ENCODE measurements around the gene PHACTR1. TPM values are rescaled to one million over a fixed set of nuclear protein-coding genes. Genes with fewer than 3 reads are reported as not detected.

PHACTR1 gene
- total and polyA plus RNA-seq, 2 donors (not counting 1 experiment from before 2014, with no cell fraction given) = 0.60 to 1.2 TPM

GRCh38 chr6:12704946-12705345 is 11.6 kb upstream of the PHACTR1 start:
- H3K4me1 ChIP-seq (ENCODE audit: control insufficient read depth, extremely low read depth, insufficient read depth, low read length) = no peaks in the 10 kb centered on the region
- H3K9ac ChIP-seq (ENCODE audit: insufficient read depth, low read length) = no peak overlapping the region
- DNase-seq (ENCODE audit: low read depth in 2 of 2) = no peak
- no peaks in the 10 kb centered on the region for H3K9me3 ChIP-seq (ENCODE audit: control insufficient read depth, insufficient read depth, low read depth, low read length)
- no peak overlapping the region for H3K4me2 ChIP-seq (ENCODE audit: extremely low read depth, insufficient read depth, low read length)
- no peaks in the 10 kb centered on the region for H3K27me3 ChIP-seq (ENCODE audit: control insufficient read depth, insufficient read depth, low read length)
- no peaks in the 10 kb centered on the region for H3K36me3 ChIP-seq (ENCODE audit: control insufficient read depth, insufficient read depth, low read length)
- no peak overlapping the region for H3K27ac ChIP-seq (ENCODE audit: insufficient read depth, low read length)
- H4K20me1 ChIP-seq (ENCODE audit: control insufficient read depth, extremely low read depth, insufficient read depth, low read length) = no peaks in the 10 kb centered on the region
- TF ChIP-seq CTCF (conservative IDR thresholded peaks at IDR 0.05 in 1 of 2, IDR thresholded peaks at IDR 0.05 in 1 of 2; ENCODE audit: low read depth in 1 of 2, low read length in 2 of 2) (no peak), EZH2 (IDR thresholded peaks at IDR 0.05; ENCODE audit: low read length, missing control alignments) (no peak)
- H2AFZ ChIP-seq (ENCODE audit: low read length) = no peak overlapping the region
- H3K79me2 ChIP-seq (ENCODE audit: control insufficient read depth, insufficient read depth, low read length) = no peaks in the 10 kb centered on the region
- H3K4me3 ChIP-seq (replicated peaks in 1 of 4; ENCODE audit: control extremely low read depth in 1 of 4, insufficient read depth in 1 of 4, low read depth in 3 of 4, low read length in 4 of 4) = no peak overlapping the region

- Histone ChIP-seq H4K20me1 (ENCODE audit: control insufficient read depth, extremely low read depth, insufficient read depth, low read length) (no peaks in the 10 kb centered on the region), H3K9me3 (ENCODE audit: control insufficient read depth, insufficient read depth, low read depth, low read length) (no peaks in the 10 kb centered on the region), H3K4me3 (replicated peaks in 1 of 4; ENCODE audit: control extremely low read depth in 1 of 4, insufficient read depth in 1 of 4, low read depth in 3 of 4, low read length in 4 of 4) (no peak overlapping the region), H3K4me2 (ENCODE audit: extremely low read depth, insufficient read depth, low read length) (no peak overlapping the region), H3K79me2 (ENCODE audit: control insufficient read depth, insufficient read depth, low read length) (no peaks in the 10 kb centered on the region), H3K27me3 (ENCODE audit: control insufficient read depth, insufficient read depth, low read length) (no peaks in the 10 kb centered on the region), H3K4me1 (ENCODE audit: control insufficient read depth, extremely low read depth, insufficient read depth, low read length) (no peaks in the 10 kb centered on the region), H3K27ac (ENCODE audit: insufficient read depth, low read length) (no peak overlapping the region), H3K36me3 (ENCODE audit: control insufficient read depth, insufficient read depth, low read length) (no peaks in the 10 kb centered on the region), H2AFZ (ENCODE audit: low read length) (no peak overlapping the region), H3K9ac (ENCODE audit: insufficient read depth, low read length) (no peak overlapping the region)
- peak in 1 of 2 donors; percentile 83 for DNase-seq (ENCODE audit: low read depth in 2 of 2)
- TF ChIP-seq CTCF (conservative IDR thresholded peaks at IDR 0.05 in 1 of 2, IDR thresholded peaks at IDR 0.05 in 1 of 2; ENCODE audit: low read depth in 1 of 2, low read length in 2 of 2) = no peak
- no peak for TF ChIP-seq EZH2 (IDR thresholded peaks at IDR 0.05; ENCODE audit: low read length, missing control alignments)
Measured at GRCh38 chr6:12709116-12709515, 7.5 kb upstream of the PHACTR1 start.

- Histone ChIP-seq H3K4me2 (ENCODE audit: extremely low read depth, insufficient read depth, low read length) (no peak overlapping the region), H3K36me3 (ENCODE audit: control insufficient read depth, insufficient read depth, low read length) (no peaks in the 10 kb centered on the region), H3K9ac (ENCODE audit: insufficient read depth, low read length) (no peak overlapping the region), H4K20me1 (ENCODE audit: control insufficient read depth, extremely low read depth, insufficient read depth, low read length) (no peaks in the 10 kb centered on the region), H3K27me3 (ENCODE audit: control insufficient read depth, insufficient read depth, low read length) (no peaks in the 10 kb centered on the region), H3K4me1 (ENCODE audit: control insufficient read depth, extremely low read depth, insufficient read depth, low read length) (no peaks in the 10 kb centered on the region), H3K27ac (ENCODE audit: insufficient read depth, low read length) (no peak overlapping the region), H3K4me3 (replicated peaks in 1 of 4; ENCODE audit: control extremely low read depth in 1 of 4, insufficient read depth in 1 of 4, low read depth in 3 of 4, low read length in 4 of 4) (no peak overlapping the region), H3K9me3 (ENCODE audit: control insufficient read depth, insufficient read depth, low read depth, low read length) (no peaks in the 10 kb centered on the region), H2AFZ (ENCODE audit: low read length) (no peak overlapping the region), H3K79me2 (ENCODE audit: control insufficient read depth, insufficient read depth, low read length) (no peaks in the 10 kb centered on the region)
- DNase-seq (ENCODE audit: low read depth in 2 of 2) = peak in 1 of 2 donors; percentile 30
- TF ChIP-seq EZH2 (IDR thresholded peaks at IDR 0.05; ENCODE audit: low read length, missing control alignments) = no peak
Measured at GRCh38 chr6:12709556-12710232, 6.9 kb upstream of the PHACTR1 start.

Data from fibroblast of lung (primary cell).